HepG2 (cell line): ENCODE measurements around the gene LY6G5B. TPM values are rescaled to one million over a fixed set of nuclear protein-coding genes. Genes with fewer than 3 reads are reported as not detected.
A peak's percentile ranks its signal among the peaks of the same experiment; 100 is the strongest.

Source experiments
- GATAD2A ChIP-seq: IDR thresholded peaks from 2 replicates; pipeline ENCODE4 v1.6.1; 2016
- HOXD1 ChIP-seq: sonication (generic); formaldehyde crosslinking; IDR thresholded peaks from 2 replicates; pipeline ENCODE4 v1.5.0; 2020; ENCODE audit warnings: missing genetic modification reagents
- MATR3 ChIP-seq: sonication (generic); formaldehyde crosslinking; IDR thresholded peaks from 2 replicates; pipeline ENCODE4 v1.4.0; 2020; ENCODE audit warnings: missing genetic modification reagents
- NFKBIZ ChIP-seq: IDR thresholded peaks from 2 replicates; pipeline ENCODE4 v1.6.1; 2018; ENCODE audit warnings: missing genetic modification reagents, missing compliant biosample characterization
- POLR2G ChIP-seq: fragments of 200-400 bp; formaldehyde crosslinking; IDR thresholded peaks from 2 replicates; pipeline ENCODE4 v1.6.1; 2018; ENCODE audit warnings: mild to moderate bottlenecking, low read depth, low read length, moderate library complexity
- PRPF4 ChIP-seq: fragments of 200-400 bp; formaldehyde crosslinking; IDR thresholded peaks from 2 replicates; pipeline ENCODE4 v1.6.1; 2016; ENCODE audit warnings: low read length, low read depth; ENCODE audit not compliant: poor library complexity, severe bottlenecking
- REPIN1 ChIP-seq: sonication (generic); formaldehyde crosslinking; IDR thresholded peaks from 2 replicates; pipeline ENCODE4 v1.8.0; 2022; ENCODE audit warnings: missing genetic modification reagents, low read depth, mild to moderate bottlenecking, borderline replicate concordance
- SKIL ChIP-seq: sonication (generic); formaldehyde crosslinking; IDR thresholded peaks from 2 replicates; pipeline ENCODE4 v1.8.0; 2022; ENCODE audit warnings: missing genetic modification reagents, mild to moderate bottlenecking, moderate library complexity, borderline replicate concordance
- TOPORS ChIP-seq: sonication (generic); formaldehyde crosslinking; IDR thresholded peaks from 2 replicates; pipeline ENCODE4 v1.8.0; 2023; ENCODE audit warnings: mild to moderate bottlenecking, missing genetic modification reagents
- ZNF275 ChIP-seq: sonication (generic); formaldehyde crosslinking; IDR thresholded peaks from 2 replicates; pipeline ENCODE4 v1.8.0; 2022; ENCODE audit warnings: missing genetic modification reagents, mild to moderate bottlenecking, inconsistent platforms, borderline replicate concordance
- ZNF546 ChIP-seq: sonication (generic); formaldehyde crosslinking; conservative IDR thresholded peaks from 2 replicates; pipeline ENCODE4 v1.8.1; 2023; ENCODE audit warnings: mild to moderate bottlenecking, missing genetic modification reagents
- ZNF567 ChIP-seq: sonication (generic); formaldehyde crosslinking; IDR thresholded peaks from 2 replicates; pipeline ENCODE4 v1.8.1; 2023; ENCODE audit warnings: mild to moderate bottlenecking, missing genetic modification reagents, borderline replicate concordance
- ZNF574 ChIP-seq: sonication (generic); formaldehyde crosslinking; IDR thresholded peaks from 2 replicates; pipeline ENCODE4 v1.4.0; 2020; ENCODE audit warnings: missing genetic modification reagents
- ZNF691 ChIP-seq: sonication (generic); formaldehyde crosslinking; IDR thresholded peaks from 2 replicates; pipeline ENCODE4 v1.4.0; 2020; ENCODE audit warnings: missing genetic modification reagents, low read depth, mild to moderate bottlenecking, borderline replicate concordance
- ZNF749 ChIP-seq: sonication (generic); formaldehyde crosslinking; IDR thresholded peaks from 2 replicates; pipeline ENCODE4 v1.8.0; 2022; ENCODE audit warnings: mild to moderate bottlenecking, missing genetic modification reagents, moderate library complexity, borderline replicate concordance
- ZNF784 ChIP-seq: sonication (generic); formaldehyde crosslinking; IDR thresholded peaks from 2 replicates; pipeline ENCODE4 v1.5.1; 2020; ENCODE audit warnings: missing genetic modification reagents, mild to moderate bottlenecking, borderline replicate concordance
- polyA plus RNA-seq, 8 experiments: library from polyadenylated mRNA; depleted of rRNA in 3 of 8; stranded (reverse) in 7 of 8; unstranded in 1 of 8; fragments of >200 nt; fragmentation: Illumina TruSeq in 4 of 8; extraction: Trizol in 4 of 8; gene quantifications; 2 replicates each; pipeline versions ENCODE4 v1.2.1 to v1.2.3, GENCODE V29; 2011 to 2016; ENCODE audit warnings: low read depth in 4 of 8, missing spikeins in 1 of 8, mixed read lengths in 1 of 8; ENCODE audit not compliant: insufficient read depth in 1 of 8
- total RNA-seq, 5 experiments: library from RNA; depleted of rRNA; stranded (reverse); fragments of >200 nt; fragmentation: Illumina TruSeq; extraction: Trizol; gene quantifications; 2 replicates each; pipeline ENCODE4 v1.2.3, GENCODE V29; 2016; ENCODE audit warnings: low read depth in 1 of 5

The LY6G5B gene
- total and polyA plus RNA-seq, 2 of the 13 experiments (the other 11 are each of a cell fraction or from before 2014, with no cell fraction given), result 7.8 to 15.7 TPM

- TF ChIP-seq REPIN1 (CRISPR knock-in tag) (peak; percentile 66; the same call in 1 of the 2 replicates), HOXD1 (CRISPR knock-in tag) (peak; percentile 81; the same call in 1 of the 2 replicates), ZNF567 (CRISPR knock-in tag) (no peak), MATR3 (CRISPR knock-in tag) (no peak), ZNF749 (CRISPR knock-in tag) (peak; percentile 70; the same call in 1 of the 2 replicates), GATAD2A (CRISPR knock-in tag) (no peak), SKIL (CRISPR knock-in tag) (no peak), ZNF691 (CRISPR knock-in tag) (no peak), POLR2G (peak; percentile 76), ZNF275 (CRISPR knock-in tag) (no peak), TOPORS (no peak), ZNF784 (CRISPR knock-in tag) (peak; percentile 51; the same call in 1 of the 2 replicates), PRPF4 (no peak), ZNF546 (CRISPR knock-in tag) (peak; percentile 92), NFKBIZ (CRISPR knock-in tag) (no peak), ZNF574 (CRISPR knock-in tag) (no peak; the same call in none of the 2 replicates)
These were observed 4.8 kb upstream of the LY6G5B start, which contains the start of gene GPANK1 (continued) for GRCh38 chr6:31664790-31665500.
